Activated naive CD4-positive, alpha-beta T cell treated with anti-CD3 and anti-CD28 coated beads, Interleukin-2, amount 50 U/mL, for 72 hours (primary cell): ENCODE measurements around the gene CLCF1. TPM values are rescaled to one million over a fixed set of nuclear protein-coding genes. Genes with fewer than 3 reads are reported as not detected.

Source experiments
- ATAC-seq, 2 donors: fragments of 150-1000 bp; cut with Tn5 transposase; 2 replicates each; pipeline ENCODE4 v1.10.0; 2021; ENCODE audit warnings: mild to moderate bottlenecking in 2 of 2, moderate library complexity in 2 of 2
- DNase-seq, 2 donors: peaks; one replicate each; pipeline ENCODE4 v3.0.0; 2021 to 2022; ENCODE audit warnings: low spot score in 2 of 2
- H3K27ac Mint-ChIP-seq, 2 donors: one replicate each; pipeline ENCODE4 v1.8.0; 2022; ENCODE audit warnings: mild to moderate bottlenecking in 2 of 2, mixed read lengths in 2 of 2
- H3K36me3 Mint-ChIP-seq, 2 donors: one replicate each; pipeline ENCODE4 v1.8.0; 2022; ENCODE audit warnings: mixed read lengths in 2 of 2
- H3K9me3 Mint-ChIP-seq, 2 donors: one replicate each; pipeline ENCODE4 v1.8.0; 2022; ENCODE audit warnings: mixed read lengths in 2 of 2
- total RNA-seq, 2 donors: library from RNA; stranded (reverse); gene quantifications; one replicate each; pipeline ENCODE4 v1.2.3, GENCODE V29; 2022

Gene CLCF1
- total RNA-seq, 2 donors from 2014 or later, result 0.89 TPM; not detected in 1

DNA sequence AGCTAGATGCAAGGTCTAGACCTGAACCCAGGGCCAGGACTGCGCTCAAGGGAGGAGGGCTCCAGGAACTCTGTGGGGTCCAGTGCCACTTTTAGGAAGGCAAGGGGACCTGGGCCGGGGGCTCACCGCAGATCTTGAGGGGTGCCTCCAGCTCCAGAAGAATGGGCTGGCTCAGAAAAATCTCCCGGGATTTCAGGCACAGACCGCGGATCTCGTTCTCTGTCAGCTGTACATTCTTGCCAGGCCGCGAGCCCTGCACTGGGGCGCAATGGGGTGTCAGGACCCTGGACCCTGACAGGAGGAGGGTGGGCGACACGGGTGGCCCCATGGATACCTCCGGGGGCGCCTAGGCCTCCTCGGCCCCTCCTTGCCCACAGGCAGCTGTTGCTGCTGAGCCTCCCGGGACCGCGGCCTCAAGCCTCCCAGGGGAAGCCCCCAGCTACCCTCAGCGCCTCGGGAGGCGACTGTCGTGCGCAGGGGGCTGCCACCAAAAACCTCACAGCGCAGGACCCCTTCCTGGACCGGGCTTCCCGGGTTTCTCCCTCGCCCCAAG, 27.6 kb upstream of the CLCF1 start:
- H3K9me3 Mint-ChIP-seq, result no peaks in the 10 kb centered on the region
- ATAC-seq (peak in 1 of 2 donors; percentile 3), DNase-seq (no peak)
- peaks cover 22 to 41% of the 10 kb centered on the region in 2 donors for H3K36me3 Mint-ChIP-seq
- H3K27ac Mint-ChIP-seq, result peak overlapping the region; percentile 79 to 92

- Mint-ChIP-seq H3K9me3 (no peaks in the 10 kb centered on the region), H3K36me3 (peaks cover 20 to 35% of the 10 kb centered on the region in 2 donors), H3K27ac (peak overlapping the region; percentile 79 to 92)
- DNase-seq, result peak in 1 of 2 donors; percentile 67
- peak in 1 of 2 donors; percentile 1 for ATAC-seq
Measured at GRCh38 chr11:67400251-67400941, 27.0 kb upstream of the CLCF1 start.

DNA sequence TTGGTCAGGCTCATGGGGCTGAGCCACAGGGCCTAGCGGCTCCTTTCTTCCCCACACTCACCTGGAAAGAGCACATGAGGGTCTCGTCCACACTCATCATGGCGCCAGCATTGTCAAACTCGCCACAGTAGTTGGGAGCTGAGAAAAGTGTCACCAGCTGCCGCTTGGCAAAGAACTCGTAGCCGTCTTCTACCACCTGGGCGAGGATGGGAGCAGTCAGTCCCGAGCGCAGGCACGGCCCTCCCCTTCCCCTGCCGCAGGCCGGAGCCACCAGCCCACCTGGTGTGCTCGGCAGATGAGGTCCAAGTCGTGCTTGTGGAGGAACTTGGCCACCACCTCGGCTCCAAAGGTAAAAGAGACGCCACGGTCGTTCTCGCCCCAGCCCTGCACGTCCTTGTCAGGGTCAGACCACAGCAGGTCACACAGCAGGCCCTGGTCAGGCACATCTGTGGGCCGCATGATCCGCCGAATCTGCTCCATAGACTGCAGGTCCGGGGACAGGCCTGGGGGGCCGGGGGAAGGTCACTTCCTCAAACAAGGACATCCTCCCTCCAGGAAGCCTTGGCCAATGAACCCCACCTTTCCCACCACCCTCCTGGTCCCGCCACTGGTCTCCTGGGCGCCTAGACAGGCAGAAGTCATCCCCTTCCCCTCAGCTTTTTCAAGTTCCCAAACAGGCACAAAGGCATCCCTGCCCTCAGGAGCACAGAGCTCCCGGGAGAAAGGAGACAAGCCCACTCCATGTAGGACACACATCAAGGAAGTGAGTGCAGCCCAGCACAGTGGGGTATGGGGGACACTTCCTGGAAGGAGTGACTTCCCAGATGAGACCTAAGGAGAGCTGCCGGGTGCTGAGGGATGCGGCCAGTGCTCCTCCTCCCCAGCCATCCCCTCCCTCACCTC, 25.5 kb upstream of the CLCF1 start:
- peak overlapping the region in 1 of 2 donors; percentile 72 for H3K27ac Mint-ChIP-seq
- H3K36me3 Mint-ChIP-seq, result peaks cover 13 to 22% of the 10 kb centered on the region in 2 donors
- no peaks in the 10 kb centered on the region for H3K9me3 Mint-ChIP-seq
- DNase-seq, result peak in 1 of 2 donors; percentile 55
- no peak for ATAC-seq

DNA sequence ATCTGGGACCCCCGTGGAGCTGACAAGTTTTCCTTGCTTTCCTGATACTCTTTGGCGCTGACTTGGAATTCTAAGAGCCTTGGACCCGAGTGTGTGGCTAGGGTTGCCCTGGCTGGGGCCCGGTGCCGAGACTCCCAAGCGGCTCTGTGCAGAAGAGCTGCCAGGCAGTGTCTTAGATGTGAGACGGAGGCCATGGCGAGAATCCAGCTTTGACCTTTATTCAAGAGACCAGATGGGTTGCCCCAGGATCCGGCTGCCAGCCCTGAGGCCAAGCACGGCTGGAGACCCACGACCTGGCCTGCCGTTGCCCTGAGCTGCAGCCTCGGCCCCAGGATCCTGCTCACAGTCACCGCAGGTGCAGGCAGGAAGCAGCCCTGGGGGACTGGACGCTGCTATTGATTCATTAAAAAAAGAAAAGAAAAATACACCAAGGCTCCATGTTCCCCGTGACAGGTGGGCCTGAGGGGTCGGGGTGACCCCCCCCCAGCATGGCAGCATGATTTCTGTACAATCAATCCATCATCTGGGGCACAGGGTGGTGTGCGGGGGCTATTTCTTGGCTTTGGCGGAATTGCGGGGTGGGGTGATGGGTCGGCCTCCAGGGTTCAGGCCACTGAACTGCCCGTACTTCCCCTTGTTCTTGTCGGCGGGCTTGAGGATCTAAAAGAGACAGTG, 24.7 kb upstream of the CLCF1 start:
- DNase-seq (peak in 1 of 2 donors; percentile 53), ATAC-seq (no peak)
- Mint-ChIP-seq H3K9me3 (no peaks in the 10 kb centered on the region), H3K27ac (peak overlapping the region; percentile 38 to 81), H3K36me3 (peaks cover 19 to 22% of the 10 kb centered on the region in 2 donors)

DNA sequence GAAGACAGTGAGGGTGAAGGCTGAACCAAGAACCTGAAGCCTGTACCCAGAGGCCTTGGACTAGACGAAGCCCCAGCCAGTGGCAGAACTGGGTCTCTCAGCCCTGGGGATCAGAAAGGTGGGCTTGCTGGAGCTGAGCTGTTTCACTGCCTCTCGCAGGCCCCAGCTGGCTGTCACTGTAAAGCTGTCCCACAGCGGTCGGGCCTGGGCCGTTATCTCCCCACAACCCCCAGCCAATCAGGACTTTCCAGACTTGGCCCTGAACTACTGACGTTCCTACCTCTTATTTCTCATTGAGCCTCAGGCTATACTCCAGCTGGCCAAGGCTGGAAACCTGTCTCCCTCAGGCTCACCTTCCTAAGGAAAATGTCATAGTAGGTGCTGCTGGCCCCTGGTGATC, 24.1 kb upstream of the CLCF1 start:
- ATAC-seq (no peak), DNase-seq (peak in 1 of 2 donors; percentile 57)
- Mint-ChIP-seq H3K36me3 (peaks cover 19 to 22% of the 10 kb centered on the region in 2 donors), H3K27ac (peak overlapping the region; percentile 38 to 81), H3K9me3 (no peaks in the 10 kb centered on the region)

- H3K27ac Mint-ChIP-seq, result peak overlapping the region; percentile 38 to 89
- H3K36me3 Mint-ChIP-seq, result peaks cover 19 to 22% of the 10 kb centered on the region in 2 donors
- H3K9me3 Mint-ChIP-seq, result no peaks in the 10 kb centered on the region
- no peak for ATAC-seq
- DNase-seq, result peak in 1 of 2 donors; percentile 54
Measured at GRCh38 chr11:67396587-67397389, 23.4 kb upstream of the CLCF1 start.

DNA sequence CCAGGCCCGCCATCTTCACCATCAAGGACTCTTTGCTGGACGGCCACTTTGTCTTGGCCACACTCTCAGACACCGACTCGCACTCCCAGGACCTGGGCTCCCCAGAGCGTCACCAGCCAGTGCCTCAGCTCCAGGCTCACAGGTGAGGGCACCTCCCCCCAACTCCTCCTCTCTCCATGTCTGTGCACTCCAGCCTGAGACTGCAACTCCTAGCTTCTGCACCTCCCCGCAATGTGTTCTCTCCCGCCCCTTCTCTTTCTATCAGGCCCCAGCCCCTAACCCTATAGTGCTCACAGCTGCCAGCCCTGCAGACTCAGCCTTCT, 22.8 kb upstream of the CLCF1 start:
- ATAC-seq (no peak), DNase-seq (no peak)
- peak overlapping the region; percentile 38 to 83 for H3K27ac Mint-ChIP-seq
- H3K9me3 Mint-ChIP-seq, result no peaks in the 10 kb centered on the region
- peaks cover 19 to 22% of the 10 kb centered on the region in 2 donors for H3K36me3 Mint-ChIP-seq

DNA sequence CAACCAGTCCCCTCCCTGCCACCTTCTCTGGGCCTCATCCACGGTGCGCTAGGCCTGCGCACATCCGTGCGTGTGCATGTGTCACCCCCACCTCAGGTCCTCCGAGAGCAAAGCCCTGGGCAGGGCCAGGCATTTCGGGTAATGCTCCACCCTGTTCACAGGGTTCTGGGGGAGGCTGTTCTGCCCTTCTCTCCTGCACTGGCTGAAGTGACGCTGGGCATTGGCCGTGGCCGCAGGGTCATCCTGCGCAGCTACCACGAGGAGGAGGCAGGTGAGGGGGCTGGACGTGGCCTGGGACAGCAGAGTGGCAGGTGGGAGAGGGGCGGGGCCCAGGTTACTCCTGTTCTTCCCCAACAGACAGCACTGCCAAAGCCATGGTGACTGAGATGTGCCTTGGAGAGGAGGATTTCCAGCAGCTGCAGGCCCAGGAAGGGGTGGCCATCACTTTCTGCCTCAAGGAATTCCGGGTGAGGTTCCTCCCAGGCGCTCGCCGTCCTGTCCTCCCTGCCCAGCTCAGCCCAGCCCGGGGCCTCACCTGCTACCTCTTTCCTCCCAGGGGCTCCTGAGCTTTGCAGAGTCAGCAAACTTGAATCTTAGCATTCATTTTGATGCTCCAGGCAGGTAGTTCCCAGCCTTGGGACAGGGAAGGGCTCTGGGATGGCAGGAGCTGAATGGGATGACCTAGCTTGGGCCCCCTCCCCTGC, 22.3 kb upstream of the CLCF1 start:
- no peaks in the 10 kb centered on the region for H3K9me3 Mint-ChIP-seq
- peaks cover 15 to 21% of the 10 kb centered on the region in 2 donors for H3K36me3 Mint-ChIP-seq
- peak in 1 of 2 donors; percentile 54 for DNase-seq
- H3K27ac Mint-ChIP-seq, result peak overlapping the region in 1 of 2 donors; percentile 38
- no peak for ATAC-seq

DNA sequence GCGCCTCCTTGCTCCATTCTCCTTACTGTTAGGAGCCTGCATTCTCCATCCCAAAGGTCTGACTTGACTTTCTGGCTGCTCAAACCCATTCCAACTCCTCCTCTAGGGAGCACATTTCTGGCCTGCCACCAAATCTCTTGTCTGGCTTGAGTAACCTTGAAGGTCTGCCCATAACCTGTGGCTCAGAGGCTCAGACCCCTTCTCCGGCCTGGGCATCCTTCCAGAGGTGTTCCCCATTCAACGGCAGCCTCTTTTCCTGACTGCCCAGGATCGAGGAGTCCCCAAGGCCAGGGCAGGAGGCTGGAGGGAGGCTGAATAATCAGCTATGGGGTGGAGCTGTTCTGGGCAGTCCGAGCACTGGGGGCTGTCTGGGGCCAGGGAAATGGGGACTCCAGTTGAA, 20.6 kb upstream of the CLCF1 start:
- DNase-seq, result no peak
- Mint-ChIP-seq H3K36me3 (peaks cover 9 to 16% of the 10 kb centered on the region in 2 donors), H3K27ac (no peak overlapping the region), H3K9me3 (no peaks in the 10 kb centered on the region)
- no peak for ATAC-seq

DNA sequence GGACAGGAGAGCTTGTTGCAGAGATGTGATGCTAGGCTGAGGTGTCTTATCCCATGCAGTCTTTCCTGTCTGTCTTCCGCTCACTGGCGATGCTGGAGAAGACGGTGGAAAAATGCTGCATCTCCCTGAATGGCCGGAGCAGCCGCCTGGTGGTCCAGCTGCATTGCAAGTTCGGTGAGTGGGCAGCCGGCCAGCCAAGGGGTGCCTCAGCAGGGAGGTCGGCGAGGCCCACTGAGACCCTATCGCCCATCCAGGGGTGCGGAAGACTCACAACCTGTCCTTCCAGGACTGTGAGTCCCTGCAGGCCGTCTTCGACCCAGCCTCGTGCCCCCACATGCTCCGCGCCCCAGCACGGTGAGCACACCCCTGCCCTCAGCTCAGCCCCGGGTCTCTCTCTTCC, 20.0 kb upstream of the CLCF1 start:
- no peak for ATAC-seq
- no peak for DNase-seq
- H3K27ac Mint-ChIP-seq, result no peak overlapping the region
- H3K9me3 Mint-ChIP-seq, result no peaks in the 10 kb centered on the region
- H3K36me3 Mint-ChIP-seq, result peaks cover 9 to 16% of the 10 kb centered on the region in 2 donors

DNA sequence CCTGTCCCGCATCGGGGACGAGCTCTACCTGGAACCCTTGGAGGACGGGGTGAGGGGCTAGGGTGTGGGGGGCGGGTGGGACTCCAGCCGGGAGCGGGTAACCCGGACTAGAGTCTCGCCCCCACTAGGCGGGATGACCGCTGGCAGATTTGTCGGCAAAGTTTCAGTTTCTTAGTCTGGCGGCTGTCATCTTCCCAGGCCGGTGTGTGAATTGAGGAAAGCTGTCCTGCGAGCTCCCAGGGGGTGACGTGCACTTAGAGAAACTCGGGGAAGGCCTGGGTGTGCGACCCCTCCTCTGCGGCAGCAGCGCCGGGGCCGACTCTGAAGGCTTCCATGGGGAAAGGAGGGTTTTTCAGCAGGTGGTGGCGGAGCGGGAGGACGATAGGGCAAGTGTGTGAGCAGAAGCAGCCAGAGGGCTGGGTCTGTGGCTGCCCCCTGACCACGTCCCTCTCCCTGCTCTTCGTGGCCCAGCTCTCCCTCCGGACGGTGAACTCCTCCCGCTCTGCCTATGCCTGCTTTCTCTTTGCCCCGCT, 18.9 kb upstream of the CLCF1 start:
- ATAC-seq (no peak), DNase-seq (no peak)
- Mint-ChIP-seq H3K9me3 (no peaks in the 10 kb centered on the region), H3K27ac (peak overlapping the region; percentile 86 to 88), H3K36me3 (peaks cover 9 to 10% of the 10 kb centered on the region in 2 donors)

- Mint-ChIP-seq H3K36me3 (peaks cover 3 to 9% of the 10 kb centered on the region in 2 donors), H3K27ac (peak within 1 kb of the TSS; percentile 86 to 88), H3K9me3 (no peaks in the 10 kb centered on the region)
- peak; percentile 84 to 88 for ATAC-seq
- DNase-seq, result peak; percentile 89 to 94
Measured at GRCh38 chr11:67391304-67392182, 18.1 kb upstream of the CLCF1 start, which contains the start of gene RAD9A. TSS of gene RAD9A (plus strand) at chr11:67391986. CDS start at chr11:67392045, 59 bp downstream.

GRCh38 chr11:67390947-67391303, 17.5 kb upstream of the CLCF1 start:
- ATAC-seq, result no peak
- DNase-seq, result no peak
- peak overlapping the region; percentile 84 to 88 for H3K27ac Mint-ChIP-seq
- peaks cover 0 to 9% of the 10 kb centered on the region in 2 donors for H3K36me3 Mint-ChIP-seq
- H3K9me3 Mint-ChIP-seq, result no peaks in the 10 kb centered on the region

DNA sequence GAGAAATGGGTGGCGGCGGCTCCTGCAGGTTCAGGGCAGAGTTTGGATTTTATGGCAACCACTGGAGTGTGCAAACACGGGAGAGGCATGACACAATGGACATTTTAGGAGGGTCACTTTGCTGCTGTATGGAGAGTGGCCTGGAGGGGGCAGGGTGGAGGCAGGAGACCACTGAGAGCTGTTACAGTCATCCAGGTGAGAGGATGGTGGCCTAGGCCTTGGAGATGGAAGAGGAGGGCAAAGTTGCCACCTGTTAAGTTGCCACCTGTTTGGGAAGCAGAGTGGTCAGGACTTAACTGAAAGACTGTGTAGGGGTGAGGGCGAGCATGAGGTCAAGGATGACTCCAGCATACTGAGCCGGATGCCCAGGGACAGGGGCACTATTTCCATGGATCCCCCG, 16.1 kb upstream of the CLCF1 start:
- H3K9me3 Mint-ChIP-seq, result no peaks in the 10 kb centered on the region
- H3K36me3 Mint-ChIP-seq, result peaks cover 0 to 9% of the 10 kb centered on the region in 2 donors
- ATAC-seq (peak; percentile 43), DNase-seq (peak in 1 of 2 donors; percentile 62)
- no peak overlapping the region for H3K27ac Mint-ChIP-seq
